GM06990 (cell line): ENCODE measurements around the gene AIFM3.
"Not testable (repeated sequence)": the region's sequence is repeated elsewhere in the genome, so short reads cannot be mapped to it uniquely, and the experiment has no call there.

Source experiments
- DNase-seq: peaks from one replicate; pipeline ENCODE4 v3.0.0-alpha.2; 2011; ENCODE audit not compliant: insufficient read length; ENCODE audit errors: extremely low read depth
- H3K27me3 ChIP-seq: replicated peaks from 2 replicates; pipeline ENCODE4 v1.6.0; 2011; ENCODE audit warnings: low read length; ENCODE audit not compliant: control insufficient read depth, insufficient read depth
- H3K36me3 ChIP-seq: 2 replicates; pipeline ENCODE4 v1.5.1; 2011; ENCODE audit warnings: low read length; ENCODE audit not compliant: control insufficient read depth, insufficient read depth
- H3K4me3 ChIP-seq: replicated peaks from 2 replicates; pipeline ENCODE4 v1.5.1; 2011; ENCODE audit warnings: low read depth, mild to moderate bottlenecking, control low read depth, low read length
- CTCF ChIP-seq: IDR thresholded peaks from 2 replicates; pipeline ENCODE4 v1.5.1; 2011; ENCODE audit warnings: low read length, control low read depth, mild to moderate bottlenecking, inconsistent platforms; ENCODE audit not compliant: insufficient read depth, poor library complexity, severe bottlenecking

AIFM3 gene

DNA sequence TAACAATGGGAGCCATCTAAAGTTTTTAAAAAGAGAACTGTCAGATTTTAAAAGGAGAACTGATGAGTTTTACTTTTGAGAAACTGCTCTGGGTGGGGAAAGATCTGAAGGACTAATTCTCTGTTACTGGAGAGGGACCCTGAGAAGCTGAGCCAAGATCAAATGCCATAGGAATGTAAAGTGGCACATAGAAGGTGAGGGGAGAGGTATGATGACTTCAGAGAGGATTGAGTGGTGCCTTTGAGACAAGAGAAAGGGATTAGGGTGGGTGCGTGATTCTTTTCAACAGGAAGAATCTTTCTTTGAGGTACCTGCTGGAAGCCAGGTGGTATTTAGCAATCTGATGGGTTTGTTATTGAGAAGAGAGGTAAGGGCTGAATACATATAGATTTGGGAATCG is 40.8 kb upstream of the AIFM3 start:
- no peak for DNase-seq
- Histone ChIP-seq H3K27me3 (no peaks in the 10 kb centered on the region), H3K4me3 (no peak overlapping the region), H3K36me3 (no peaks in the 10 kb centered on the region; the same call in 1 of the 2 replicates)
- TF ChIP-seq CTCF: no peak

DNA sequence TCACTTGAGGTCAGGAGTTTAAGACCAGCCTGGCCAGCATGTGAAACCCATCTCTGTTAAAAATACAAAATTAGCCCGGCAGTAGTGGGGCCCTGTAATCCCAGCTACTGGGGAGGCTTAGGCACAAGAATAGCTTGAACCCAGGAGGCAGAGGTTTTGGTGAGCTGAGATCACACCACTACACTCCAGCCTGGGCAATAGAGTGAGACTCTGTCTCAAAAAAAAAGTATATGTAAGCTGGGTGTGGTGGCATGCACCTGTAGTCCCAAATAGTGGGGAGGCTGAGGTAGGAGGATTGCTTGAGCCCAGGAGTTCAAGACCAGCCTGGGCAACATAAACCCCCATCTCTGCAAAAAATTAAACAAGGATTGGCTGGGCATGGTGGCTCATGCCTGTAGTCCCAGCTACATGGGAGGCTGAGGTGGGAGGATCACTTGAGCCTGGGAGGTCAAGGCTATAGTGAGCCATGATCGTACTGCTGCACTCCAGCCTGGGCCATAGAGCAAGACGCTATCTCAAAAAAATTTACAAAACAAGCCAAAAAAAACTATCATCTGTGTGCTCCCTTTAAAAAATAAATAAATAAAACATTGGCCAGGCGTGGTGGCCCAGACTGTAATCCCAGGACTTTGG is 39.0 kb upstream of the AIFM3 start:
- Histone ChIP-seq H3K27me3 (no peaks in the 10 kb centered on the region), H3K36me3 (no peaks in the 10 kb centered on the region; the same call in 1 of the 2 replicates), H3K4me3 (no peak overlapping the region)
- DNase-seq: no peak
- no peak for TF ChIP-seq CTCF

DNA sequence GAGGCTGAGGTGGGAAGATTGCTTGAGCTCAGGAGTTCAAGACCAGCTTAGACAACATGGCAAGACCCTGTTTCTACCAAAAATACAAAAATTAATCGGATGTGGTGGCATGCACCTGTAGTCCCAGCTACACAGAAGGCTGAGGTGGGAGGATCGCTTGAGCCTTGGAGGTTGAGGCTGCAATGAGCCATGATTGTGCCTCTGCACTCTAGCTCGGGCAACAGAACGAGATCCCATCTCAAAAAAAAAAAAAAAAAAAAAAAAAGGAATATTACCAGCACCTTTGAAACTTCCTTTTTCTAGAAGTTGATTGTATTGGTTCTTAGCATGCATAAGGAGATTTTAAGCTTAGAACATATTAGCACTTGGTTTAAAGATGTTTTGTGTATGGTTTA is 38.5 kb upstream of the AIFM3 start:
- H3K36me3 ChIP-seq: no peaks in the 10 kb centered on the region; the same call in 1 of the 2 replicates
- TF ChIP-seq CTCF: no peak
- DNase-seq: no peak
- H3K27me3 ChIP-seq: no peaks in the 10 kb centered on the region
- H3K4me3 ChIP-seq: no peak overlapping the region

GRCh38 chr22:20930004-20930403 is 37.1 kb upstream of the AIFM3 start:
- Histone ChIP-seq H3K4me3 (no peak overlapping the region), H3K36me3 (peaks cover 4% of the 10 kb centered on the region), H3K27me3 (no peaks in the 10 kb centered on the region)
- no peak for DNase-seq
- TF ChIP-seq CTCF: no peak

DNA sequence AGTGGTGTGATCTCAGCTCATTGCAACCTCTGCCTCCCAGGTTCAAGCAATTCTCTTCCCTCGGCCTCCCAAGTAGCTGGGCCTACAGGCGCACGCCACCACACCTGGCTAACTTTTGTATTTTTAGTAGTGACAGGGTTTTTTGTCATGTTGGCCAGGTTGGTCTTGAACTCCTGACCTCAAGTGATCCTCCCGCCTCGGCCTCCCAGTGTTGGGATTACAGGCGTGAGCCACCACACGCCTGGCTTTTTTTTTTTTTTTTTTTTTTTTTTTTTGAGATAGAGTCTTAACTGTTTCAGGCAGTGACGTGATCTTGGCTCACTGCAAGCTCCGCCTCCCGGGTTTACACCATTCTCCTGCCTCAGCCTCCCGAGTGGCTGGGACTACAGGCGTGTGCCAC is 36.6 kb upstream of the AIFM3 start:
- not testable (repeated sequence) for DNase-seq, H3K4me3 ChIP-seq, H3K36me3 ChIP-seq, H3K27me3 ChIP-seq

GRCh38 chr22:20931126-20931654 is 35.9 kb upstream of the AIFM3 start:
- TF ChIP-seq CTCF: no peak
- Histone ChIP-seq H3K4me3 (no peak overlapping the region), H3K36me3 (peaks cover 7% of the 10 kb centered on the region), H3K27me3 (no peaks in the 10 kb centered on the region)
- DNase-seq: no peak
